SIG-M5 (cell line): ENCODE data around the gene VAV3.
A peak's percentile ranks its signal among the peaks of the same experiment; 100 is the strongest.
"Not testable (repeated sequence)": the region's sequence is repeated elsewhere in the genome, so short reads cannot be mapped to it uniquely, and the experiment has no call there.

ENCODE experiments used
- DNase-seq: peaks from one replicate; lab custom pipeline; 2025; lab: John Stamatoyannopoulos, UW

The VAV3 gene

GRCh38 chr1:107739201-107739600, 225.8 kb downstream of the VAV3 start:
- DNase-seq: no peak

- not testable (repeated sequence) for DNase-seq
These were observed 231.6 kb downstream of the VAV3 start for GRCh38 chr1:107733401-107733800.

- DNase-seq: no peak
These were observed 237.1 kb downstream of the VAV3 start for GRCh38 chr1:107727866-107728265.

- no peak for DNase-seq
These were observed 238.1 kb downstream of the VAV3 start for GRCh38 chr1:107726860-107727259.

- DNase-seq: no peak
These were observed 240.3 kb downstream of the VAV3 start for GRCh38 chr1:107724648-107725047.

- not testable (repeated sequence) for DNase-seq
These were observed 244.8 kb downstream of the VAV3 start for GRCh38 chr1:107720210-107720609.

GRCh38 chr1:107710005-107710404, 255.0 kb downstream of the VAV3 start:
- no peak for DNase-seq

- no peak for DNase-seq
These were observed 257.9 kb downstream of the VAV3 start for GRCh38 chr1:107707111-107707510.

GRCh38 chr1:107706182-107706581, 258.8 kb downstream of the VAV3 start:
- no peak for DNase-seq

- DNase-seq: no peak
These were observed 260.1 kb downstream of the VAV3 start for GRCh38 chr1:107704911-107705310.

GRCh38 chr1:107702946-107703571, 261.9 kb downstream of the VAV3 start:
- DNase-seq: no peak

GRCh38 chr1:107700651-107701050, 264.3 kb downstream of the VAV3 start:
- DNase-seq: not testable (repeated sequence)

- DNase-seq: no peak
These were observed 266.8 kb downstream of the VAV3 start for GRCh38 chr1:107698161-107698560.

GRCh38 chr1:107695341-107695740, 269.6 kb downstream of the VAV3 start:
- DNase-seq: no peak

GRCh38 chr1:107692580-107693345, 272.2 kb downstream of the VAV3 start:
- DNase-seq: no peak

GRCh38 chr1:107691540-107691939, 273.4 kb downstream of the VAV3 start:
- DNase-seq: no peak

GRCh38 chr1:107690491-107690890, 274.5 kb downstream of the VAV3 start:
- no peak for DNase-seq

GRCh38 chr1:107689733-107690132, 275.2 kb downstream of the VAV3 start:
- no peak for DNase-seq

GRCh38 chr1:107689159-107689558, 275.8 kb downstream of the VAV3 start:
- DNase-seq: no peak

- DNase-seq: peak; percentile 22
These were observed 276.9 kb downstream of the VAV3 start for GRCh38 chr1:107687849-107688753.

- no peak for DNase-seq
These were observed 281.3 kb downstream of the VAV3 start for GRCh38 chr1:107683683-107684082.

GRCh38 chr1:107683191-107683657, 281.8 kb downstream of the VAV3 start:
- DNase-seq: no peak
